Mammary epithelial cell (primary cell): ENCODE measurements around the gene MAGEB10.

Experiments used
- EZH2 ChIP-seq: IDR thresholded peaks from 2 replicates; pipeline ENCODE4 v1.6.1; 2012; ENCODE audit warnings: low read length, inconsistent platforms, borderline replicate concordance
- TF ChIP-seq, protein P1 (sequence below), 2 donors: IDR thresholded peaks in 1 of 2; conservative IDR thresholded peaks in 1 of 2; 2 replicates each; pipeline ENCODE4 v1.5.1; 2011 to 2012; ENCODE audit warnings: inconsistent platforms in 2 of 2, low read length in 2 of 2, mild to moderate bottlenecking in 2 of 2, control low read depth in 1 of 2, low read depth in 1 of 2; ENCODE audit not compliant: insufficient read depth in 1 of 2; ENCODE audit errors: extremely low read depth in 1 of 2

DNA sequence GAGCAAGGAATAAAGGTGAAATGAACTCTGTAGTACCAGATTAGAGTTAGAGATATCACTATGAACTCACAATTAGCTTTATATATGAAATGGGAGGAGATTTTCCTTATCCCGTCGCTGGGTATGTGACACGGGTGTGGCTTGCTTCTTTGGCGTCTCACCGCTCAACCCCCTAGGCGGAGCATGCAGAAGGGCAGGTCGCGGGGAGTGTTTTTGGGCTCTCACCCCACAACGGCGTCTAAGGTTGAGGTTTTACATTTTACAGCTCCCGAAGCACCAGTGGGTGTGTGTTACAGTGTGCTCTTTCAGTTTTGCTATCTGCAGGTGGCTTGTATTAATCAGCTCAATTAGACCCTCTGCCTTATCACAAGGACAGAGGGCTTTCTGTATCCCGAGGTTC is 42.1 kb upstream of the MAGEB10 start:
- TF ChIP-seq, protein P1, sequence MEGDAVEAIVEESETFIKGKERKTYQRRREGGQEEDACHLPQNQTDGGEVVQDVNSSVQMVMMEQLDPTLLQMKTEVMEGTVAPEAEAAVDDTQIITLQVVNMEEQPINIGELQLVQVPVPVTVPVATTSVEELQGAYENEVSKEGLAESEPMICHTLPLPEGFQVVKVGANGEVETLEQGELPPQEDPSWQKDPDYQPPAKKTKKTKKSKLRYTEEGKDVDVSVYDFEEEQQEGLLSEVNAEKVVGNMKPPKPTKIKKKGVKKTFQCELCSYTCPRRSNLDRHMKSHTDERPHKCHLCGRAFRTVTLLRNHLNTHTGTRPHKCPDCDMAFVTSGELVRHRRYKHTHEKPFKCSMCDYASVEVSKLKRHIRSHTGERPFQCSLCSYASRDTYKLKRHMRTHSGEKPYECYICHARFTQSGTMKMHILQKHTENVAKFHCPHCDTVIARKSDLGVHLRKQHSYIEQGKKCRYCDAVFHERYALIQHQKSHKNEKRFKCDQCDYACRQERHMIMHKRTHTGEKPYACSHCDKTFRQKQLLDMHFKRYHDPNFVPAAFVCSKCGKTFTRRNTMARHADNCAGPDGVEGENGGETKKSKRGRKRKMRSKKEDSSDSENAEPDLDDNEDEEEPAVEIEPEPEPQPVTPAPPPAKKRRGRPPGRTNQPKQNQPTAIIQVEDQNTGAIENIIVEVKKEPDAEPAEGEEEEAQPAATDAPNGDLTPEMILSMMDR (conservative IDR thresholded peaks at IDR 0.05 in 1 of 2, IDR thresholded peaks at IDR 0.05 in 1 of 2; ENCODE audit: extremely low read depth in 1 of 2, insufficient read depth in 1 of 2, low read depth in 1 of 2, low read length in 2 of 2) = no peak
- no peak for TF ChIP-seq EZH2
